Neuron (in vitro differentiated cells): ENCODE data around the gene FABP7.

Experiments
- H2AFZ ChIP-seq: one replicate; pipeline ENCODE4 v1.6.1; 2013; ENCODE audit warnings: low read depth, mild to moderate bottlenecking, inconsistent platforms, low read length, moderate library complexity
- H3K27me3 ChIP-seq: one replicate; pipeline ENCODE4 v1.6.1; 2013; ENCODE audit warnings: low read length; ENCODE audit not compliant: insufficient read depth
- H3K36me3 ChIP-seq: one replicate; pipeline ENCODE4 v1.6.1; 2013; ENCODE audit warnings: low read length; ENCODE audit not compliant: insufficient read depth
- H3K4me1 ChIP-seq: one replicate; pipeline ENCODE4 v1.6.1; 2013; ENCODE audit warnings: low read length; ENCODE audit not compliant: insufficient read depth
- H3K4me3 ChIP-seq: 2 replicates; pipeline ENCODE4 v1.5.1; 2013; ENCODE audit warnings: mild to moderate bottlenecking, low read length, moderate library complexity
- H3K9me3 ChIP-seq: one replicate; pipeline ENCODE4 v1.6.1; 2013; ENCODE audit warnings: low read length

FABP7 gene

GRCh38 chr6:122808121-122808885, 28.8 kb downstream of the FABP7 start:
- H2AFZ ChIP-seq = no peak overlapping the region
- no peaks in the 10 kb centered on the region for H3K9me3 ChIP-seq
- H3K36me3 ChIP-seq = no peaks in the 10 kb centered on the region
- no peaks in the 10 kb centered on the region for H3K4me1 ChIP-seq
- no peak overlapping the region for H3K4me3 ChIP-seq
- H3K27me3 ChIP-seq = no peaks in the 10 kb centered on the region

GRCh38 chr6:122809001-122809400, 29.5 kb downstream of the FABP7 start:
- Histone ChIP-seq H3K36me3 (no peaks in the 10 kb centered on the region), H2AFZ (no peak overlapping the region), H3K27me3 (no peaks in the 10 kb centered on the region), H3K9me3 (no peaks in the 10 kb centered on the region), H3K4me1 (no peaks in the 10 kb centered on the region), H3K4me3 (no peak overlapping the region)

- Histone ChIP-seq H3K27me3 (no peaks in the 10 kb centered on the region), H3K9me3 (no peaks in the 10 kb centered on the region), H2AFZ (no peak overlapping the region), H3K36me3 (no peaks in the 10 kb centered on the region), H3K4me3 (no peak overlapping the region), H3K4me1 (no peaks in the 10 kb centered on the region)
Observed at GRCh38 chr6:122809691-122810090, 30.2 kb downstream of the FABP7 start.

- H3K4me1 ChIP-seq = no peaks in the 10 kb centered on the region
- no peak overlapping the region for H2AFZ ChIP-seq
- no peak overlapping the region for H3K4me3 ChIP-seq
- no peaks in the 10 kb centered on the region for H3K27me3 ChIP-seq
- H3K9me3 ChIP-seq = no peaks in the 10 kb centered on the region
- H3K36me3 ChIP-seq = no peaks in the 10 kb centered on the region
Observed at GRCh38 chr6:122810189-122810588, 30.7 kb downstream of the FABP7 start.

GRCh38 chr6:122817358-122817757, 37.8 kb downstream of the FABP7 start:
- Histone ChIP-seq H3K4me1 (peaks cover 15% of the 10 kb centered on the region), H3K9me3 (no peaks in the 10 kb centered on the region), H3K4me3 (no peak overlapping the region), H3K36me3 (no peaks in the 10 kb centered on the region), H2AFZ (no peak overlapping the region), H3K27me3 (no peaks in the 10 kb centered on the region)

GRCh38 chr6:122817766-122818165, 38.2 kb downstream of the FABP7 start:
- peaks cover 15% of the 10 kb centered on the region for H3K4me1 ChIP-seq
- H3K4me3 ChIP-seq = no peak overlapping the region
- H3K9me3 ChIP-seq = no peaks in the 10 kb centered on the region
- no peaks in the 10 kb centered on the region for H3K36me3 ChIP-seq
- no peak overlapping the region for H2AFZ ChIP-seq
- no peaks in the 10 kb centered on the region for H3K27me3 ChIP-seq

- no peaks in the 10 kb centered on the region for H3K9me3 ChIP-seq
- H3K36me3 ChIP-seq = no peaks in the 10 kb centered on the region
- H3K27me3 ChIP-seq = no peaks in the 10 kb centered on the region
- no peak overlapping the region for H3K4me3 ChIP-seq
- peaks cover 15% of the 10 kb centered on the region for H3K4me1 ChIP-seq
- H2AFZ ChIP-seq = no peak overlapping the region
Observed at GRCh38 chr6:122818866-122819265, 39.4 kb downstream of the FABP7 start.

- Histone ChIP-seq H3K36me3 (no peaks in the 10 kb centered on the region), H3K4me1 (peaks cover 27% of the 10 kb centered on the region), H3K27me3 (no peaks in the 10 kb centered on the region), H3K4me3 (no peak overlapping the region), H2AFZ (no peak overlapping the region), H3K9me3 (no peaks in the 10 kb centered on the region)
Observed at GRCh38 chr6:122821095-122821494, 41.6 kb downstream of the FABP7 start.

- no peaks in the 10 kb centered on the region for H3K27me3 ChIP-seq
- no peaks in the 10 kb centered on the region for H3K9me3 ChIP-seq
- peaks cover 16% of the 10 kb centered on the region for H3K4me1 ChIP-seq
- no peak overlapping the region for H2AFZ ChIP-seq
- no peaks in the 10 kb centered on the region for H3K36me3 ChIP-seq
- no peak overlapping the region for H3K4me3 ChIP-seq
Observed at GRCh38 chr6:122825163-122825562, 45.6 kb downstream of the FABP7 start.

GRCh38 chr6:122829456-122829855, 49.9 kb downstream of the FABP7 start:
- no peaks in the 10 kb centered on the region for H3K9me3 ChIP-seq
- no peak overlapping the region for H3K4me3 ChIP-seq
- H3K4me1 ChIP-seq = peaks cover 21% of the 10 kb centered on the region
- H3K36me3 ChIP-seq = no peaks in the 10 kb centered on the region
- no peak overlapping the region for H2AFZ ChIP-seq
- no peaks in the 10 kb centered on the region for H3K27me3 ChIP-seq

GRCh38 chr6:122831511-122831910, 52.0 kb downstream of the FABP7 start:
- Histone ChIP-seq H3K9me3 (no peaks in the 10 kb centered on the region), H3K4me3 (no peak overlapping the region), H3K27me3 (no peaks in the 10 kb centered on the region), H3K36me3 (no peaks in the 10 kb centered on the region), H2AFZ (no peak overlapping the region), H3K4me1 (peaks cover 12% of the 10 kb centered on the region)

- Histone ChIP-seq H3K4me1 (peaks cover 12% of the 10 kb centered on the region), H3K9me3 (no peaks in the 10 kb centered on the region), H3K4me3 (no peak overlapping the region), H2AFZ (no peak overlapping the region), H3K36me3 (no peaks in the 10 kb centered on the region), H3K27me3 (no peaks in the 10 kb centered on the region)
Observed at GRCh38 chr6:122832459-122832858, 52.9 kb downstream of the FABP7 start.

GRCh38 chr6:122833021-122833491, 53.5 kb downstream of the FABP7 start:
- no peaks in the 10 kb centered on the region for H3K36me3 ChIP-seq
- no peaks in the 10 kb centered on the region for H3K9me3 ChIP-seq
- peaks cover 12% of the 10 kb centered on the region for H3K4me1 ChIP-seq
- H2AFZ ChIP-seq = no peak overlapping the region
- H3K4me3 ChIP-seq = no peak overlapping the region
- no peaks in the 10 kb centered on the region for H3K27me3 ChIP-seq
